GM19452 (cell line): ENCODE measurements around the gene ME3.

Source experiments
- ATAC-seq: cut with Tn5 transposase; IDR thresholded peaks from one replicate; pipeline ENCODE4 v1.9.1; 2021; ENCODE audit not compliant: unreplicated experiment

ME3 gene

DNA sequence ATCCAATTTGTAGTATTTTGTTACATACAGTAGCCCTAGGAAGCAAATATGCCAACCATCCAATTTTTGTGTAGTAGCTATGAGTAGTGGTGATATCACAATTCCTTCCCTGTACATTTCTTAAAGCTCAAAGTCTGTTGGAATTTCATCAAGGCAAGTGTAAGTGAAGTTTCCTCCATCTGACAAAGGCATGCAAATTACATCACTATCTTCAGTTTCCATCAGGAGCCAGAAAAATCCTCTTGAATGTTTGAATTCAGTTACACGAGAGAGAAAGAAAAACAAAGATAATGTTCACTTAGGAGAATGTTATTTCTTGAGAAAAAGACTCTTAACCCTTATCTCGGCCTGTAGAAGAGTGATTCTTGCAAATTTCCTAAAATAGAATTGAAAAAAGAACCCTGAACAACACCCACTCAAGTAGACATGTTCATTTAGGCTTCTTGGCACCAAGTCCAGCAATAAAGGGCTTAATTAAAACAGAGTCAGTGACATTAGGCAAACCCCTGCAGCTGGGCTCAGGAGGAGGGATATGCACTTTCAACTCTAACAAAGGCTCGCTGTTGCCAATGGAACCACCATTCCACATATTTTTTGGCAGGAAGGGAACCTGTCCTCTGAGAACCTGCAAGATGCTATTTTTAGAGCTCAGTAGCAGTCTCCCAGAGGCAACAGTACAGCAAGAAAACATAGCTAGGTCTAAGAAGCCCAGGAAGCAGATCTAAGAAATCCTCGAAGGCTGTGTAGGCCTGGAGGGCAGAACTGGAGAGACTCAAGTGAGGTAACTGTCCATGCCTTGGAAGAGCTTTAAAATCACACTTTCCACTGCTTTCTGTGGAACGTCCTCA lies 153.1 kb downstream of the ME3 start:
- ATAC-seq = no peak

DNA sequence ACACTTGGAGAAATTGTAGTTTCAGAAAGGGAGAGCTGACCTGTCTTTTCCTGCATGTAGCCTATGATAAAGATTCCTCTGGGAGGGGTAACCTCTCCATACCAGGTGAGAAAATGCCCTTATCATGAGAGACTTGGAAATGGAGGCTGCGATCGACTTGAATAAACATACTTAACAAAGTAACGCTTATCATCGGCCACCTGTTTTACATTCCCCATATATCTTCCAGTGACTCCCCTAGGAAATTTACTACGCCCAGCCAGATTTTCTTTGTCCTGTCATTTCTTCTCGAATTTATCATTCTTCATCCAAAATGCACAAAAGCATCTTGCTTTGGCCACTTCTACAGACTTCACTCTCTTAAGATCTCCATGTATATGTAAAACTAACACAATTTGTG lies 154.2 kb downstream of the ME3 start:
- no peak for ATAC-seq

DNA sequence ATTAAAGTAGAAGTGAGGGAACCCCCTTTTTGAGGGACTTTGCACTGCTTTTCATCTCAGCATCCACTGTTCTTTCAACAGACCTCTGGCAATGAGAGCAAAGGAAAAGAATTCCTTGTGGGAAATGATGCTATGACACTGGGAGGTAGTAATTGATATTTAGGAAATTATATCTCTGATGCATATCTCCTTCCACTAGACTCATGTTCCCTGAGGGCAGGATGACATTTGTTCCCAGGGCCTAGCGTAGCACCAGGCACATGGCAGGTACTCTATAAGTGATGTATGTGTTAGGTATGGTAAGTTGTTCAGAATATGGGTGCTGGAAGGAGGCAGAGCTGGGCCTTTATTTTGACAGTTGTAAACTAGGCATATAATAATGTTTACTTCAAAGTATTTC lies 154.9 kb downstream of the ME3 start:
- no peak for ATAC-seq

DNA sequence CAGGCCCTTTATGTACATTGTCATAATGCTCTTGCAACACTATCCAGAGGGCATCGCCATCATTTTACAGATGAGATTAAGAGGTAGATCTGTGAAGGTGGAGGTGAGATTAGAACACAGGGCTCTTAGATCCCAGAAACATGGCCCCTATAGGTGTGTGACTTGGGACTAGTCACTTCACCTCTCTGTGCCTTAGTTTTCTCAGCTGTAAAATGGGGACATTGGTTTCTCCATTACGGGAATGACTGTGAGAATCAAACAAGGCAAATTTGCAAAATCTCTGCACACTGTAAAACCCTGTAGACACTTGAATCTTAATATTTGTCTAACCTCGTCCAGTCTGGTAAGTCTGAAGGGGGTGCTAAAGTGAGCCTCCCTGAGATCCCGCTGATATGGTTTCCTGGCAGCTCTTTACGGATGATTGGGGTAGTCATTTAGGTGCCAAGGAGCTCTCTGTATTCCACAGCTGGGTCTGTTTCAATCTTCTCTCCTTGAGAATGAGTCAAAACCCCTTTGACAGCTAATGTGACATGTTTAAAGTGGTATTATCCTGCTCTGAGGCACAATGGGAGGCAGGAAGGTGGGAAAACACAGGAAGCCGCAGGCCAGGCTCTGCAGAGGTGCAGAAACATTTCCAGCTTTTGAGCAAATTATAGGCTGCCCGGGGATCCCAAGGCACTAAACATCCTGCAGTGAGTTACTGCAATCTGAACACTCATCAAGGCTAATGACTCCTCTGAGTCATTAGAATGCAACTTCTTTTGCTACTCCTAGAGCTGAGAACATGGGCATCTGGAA lies 156.9 kb downstream of the ME3 start:
- no peak for ATAC-seq

DNA sequence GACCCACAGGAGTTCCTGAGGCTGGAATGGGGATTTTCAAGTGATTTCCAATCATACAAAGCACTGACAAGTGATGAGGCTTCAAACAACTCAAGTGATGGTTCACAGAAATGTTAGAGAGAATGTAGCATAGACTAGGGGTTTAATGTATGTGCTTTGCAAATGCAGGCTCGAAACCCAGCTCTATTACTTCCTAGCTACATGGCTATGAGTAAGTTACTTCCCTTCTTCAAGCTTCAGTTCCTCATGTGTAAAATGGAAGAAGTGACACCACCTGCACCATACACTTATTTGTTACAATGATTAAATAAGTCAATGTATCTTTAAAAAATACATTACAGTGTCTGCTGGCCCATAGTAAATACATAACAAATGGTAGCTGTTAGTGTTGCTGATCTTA lies 158.0 kb downstream of the ME3 start:
- peak; percentile 51 for ATAC-seq

DNA sequence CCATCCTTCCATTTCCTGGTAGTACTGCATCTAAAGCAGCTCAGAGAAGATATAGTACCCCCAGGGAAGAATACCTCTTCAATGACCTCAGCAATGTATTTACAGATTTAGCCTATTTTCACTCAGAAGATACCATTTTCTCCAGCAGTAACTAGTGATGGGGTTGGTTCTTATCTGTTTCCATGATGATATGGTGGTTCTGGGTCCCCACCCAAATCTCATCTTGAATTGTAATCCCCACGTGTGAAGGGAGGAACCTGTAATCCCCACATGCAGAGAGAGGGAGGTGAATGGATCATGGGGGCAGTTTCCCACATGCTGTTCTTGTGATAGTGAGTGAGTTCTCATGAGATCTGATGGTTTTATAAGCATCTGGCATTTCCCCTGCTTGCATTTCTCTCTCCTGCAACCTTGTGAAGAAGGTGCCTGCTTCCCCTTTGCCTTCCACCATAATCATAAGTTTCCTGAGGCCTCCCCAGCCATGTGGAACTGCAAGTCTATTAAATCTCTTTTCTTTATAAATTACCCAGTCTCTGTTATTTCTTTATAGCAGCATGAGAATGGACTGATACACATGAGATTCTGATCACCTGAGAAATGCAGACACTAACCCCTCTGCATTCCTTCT lies 158.6 kb downstream of the ME3 start:
- ATAC-seq = no peak

- ATAC-seq = no peak
Observed at GRCh38 chr11:86513138-86513537, 159.3 kb downstream of the ME3 start.

GRCh38 chr11:86511086-86511551 lies 161.3 kb downstream of the ME3 start:
- ATAC-seq = peak; percentile 74

GRCh38 chr11:86510674-86511073 lies 161.7 kb downstream of the ME3 start:
- no peak for ATAC-seq

- no peak for ATAC-seq
Observed at GRCh38 chr11:86510097-86510496, 162.3 kb downstream of the ME3 start.

DNA sequence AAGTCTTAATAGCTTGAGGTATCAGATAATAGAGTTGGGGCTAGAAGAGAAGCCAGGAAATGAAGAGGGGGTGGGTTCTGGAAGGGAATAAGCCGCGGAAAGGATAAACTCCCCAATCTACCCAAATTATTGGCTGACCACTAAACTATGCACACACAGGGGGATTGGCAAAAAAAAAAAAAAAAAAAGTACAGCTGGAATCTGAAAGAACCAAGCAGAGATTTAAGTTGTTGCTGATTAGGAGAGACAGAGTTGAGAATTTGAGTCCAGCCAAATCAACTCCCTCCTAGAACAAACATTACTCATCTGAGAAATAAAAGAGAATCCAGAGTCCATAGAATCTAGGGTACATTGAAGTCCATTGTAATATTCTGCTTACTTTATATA lies 162.8 kb downstream of the ME3 start:
- ATAC-seq = no peak

GRCh38 chr11:86508604-86509587 lies 163.5 kb downstream of the ME3 start:
- no peak for ATAC-seq

DNA sequence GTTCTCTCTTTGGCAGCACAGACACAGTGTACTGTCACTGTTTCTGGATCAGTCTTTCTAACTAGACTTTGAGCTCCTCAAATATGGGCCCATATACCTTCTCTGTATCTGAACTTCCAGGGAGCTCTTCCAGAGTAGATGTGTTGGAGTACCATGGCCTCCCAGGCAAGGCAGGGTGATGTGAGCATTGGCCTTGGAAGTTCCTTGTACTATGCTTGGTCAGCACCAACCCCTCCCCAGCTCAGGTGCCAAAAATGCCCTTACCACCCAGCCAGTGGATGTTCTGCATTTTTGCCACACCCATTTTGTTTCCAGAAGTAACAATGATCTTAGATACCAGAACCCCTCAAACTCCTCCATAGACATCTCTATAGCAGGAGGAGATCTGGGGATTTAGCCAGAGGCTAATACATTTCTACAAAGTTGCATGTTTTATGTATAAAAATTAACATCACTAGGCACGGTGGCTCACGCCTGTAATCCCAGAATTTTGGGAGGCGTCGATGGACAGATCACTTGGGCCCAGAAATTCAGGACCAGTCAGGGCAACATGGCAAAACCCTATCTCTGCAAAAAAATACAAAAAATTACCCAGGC lies 165.1 kb downstream of the ME3 start:
- ATAC-seq = no peak

- no peak for ATAC-seq
Observed at GRCh38 chr11:86506235-86506634, 166.2 kb downstream of the ME3 start.

DNA sequence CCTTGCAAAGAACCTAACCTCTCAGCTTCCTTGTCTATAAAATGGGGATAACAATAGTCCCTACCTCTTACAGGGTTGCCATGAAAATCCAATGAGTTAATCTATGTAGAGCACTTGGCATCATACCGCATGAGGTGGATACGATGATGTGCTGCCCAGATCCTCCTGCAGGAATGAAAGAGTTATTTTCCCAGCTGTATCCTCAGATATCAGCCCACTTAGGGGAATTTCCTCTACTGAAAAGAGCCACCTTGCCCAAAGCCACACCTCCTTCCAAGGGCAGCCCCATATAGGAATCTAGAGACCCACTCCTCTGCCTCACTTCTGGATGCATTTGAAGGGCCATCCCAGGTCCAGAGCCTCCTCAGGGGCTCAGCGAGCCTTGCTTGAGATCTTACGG lies 169.3 kb downstream of the ME3 start:
- ATAC-seq = no peak

DNA sequence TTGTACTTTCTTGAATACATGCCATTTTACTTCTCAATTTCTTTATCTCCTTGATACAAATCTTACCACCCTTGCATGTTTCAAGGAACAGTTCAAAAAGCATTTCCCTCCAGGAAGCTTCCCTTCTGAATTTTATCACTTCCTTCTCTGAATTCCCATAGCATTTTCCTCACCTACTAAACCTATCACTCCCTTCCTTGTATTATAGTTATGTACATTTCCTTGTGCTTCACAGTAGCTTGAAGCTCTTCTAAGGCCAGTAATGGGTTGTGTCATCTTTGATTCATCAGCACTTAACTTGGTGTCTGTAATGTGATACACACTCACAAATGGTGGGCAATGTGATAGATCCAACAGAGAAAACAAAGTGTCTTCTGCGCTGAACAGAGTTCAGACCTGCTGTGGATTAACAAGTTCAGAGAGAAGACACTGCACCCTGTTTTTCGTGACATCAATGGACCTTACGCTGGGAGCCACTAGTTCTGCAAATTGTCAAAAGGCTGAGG lies 170.2 kb downstream of the ME3 start:
- no peak for ATAC-seq

DNA sequence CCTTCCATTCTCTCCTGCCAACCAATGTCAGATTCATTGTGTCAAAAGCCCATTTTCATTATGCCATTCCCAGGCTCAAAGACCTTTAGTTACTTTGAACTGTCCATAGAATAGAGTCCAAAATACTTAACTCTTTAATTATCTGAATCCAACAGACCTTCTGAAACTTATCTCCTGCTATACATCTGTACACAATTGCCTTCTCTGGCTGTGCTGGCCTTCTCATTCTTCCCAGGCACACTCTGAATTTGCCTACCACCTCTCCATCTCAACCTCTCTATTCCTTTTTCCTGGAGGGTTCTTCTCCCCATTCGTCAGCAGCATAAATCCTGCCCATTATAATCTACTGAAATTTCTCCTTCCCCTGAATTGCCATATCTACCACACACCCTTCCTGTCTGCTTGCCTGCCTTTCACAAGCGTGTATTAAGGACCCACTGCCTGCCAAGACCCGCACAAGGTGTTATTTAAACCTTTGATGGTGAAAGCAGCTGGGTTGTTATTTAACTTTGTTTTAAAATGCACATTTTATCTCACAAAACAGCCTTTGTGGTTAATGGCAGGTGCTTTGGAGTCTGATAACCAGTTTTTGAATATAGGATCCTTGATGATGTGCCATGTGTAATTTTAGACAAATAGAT lies 171.8 kb downstream of the ME3 start:
- ATAC-seq = no peak

DNA sequence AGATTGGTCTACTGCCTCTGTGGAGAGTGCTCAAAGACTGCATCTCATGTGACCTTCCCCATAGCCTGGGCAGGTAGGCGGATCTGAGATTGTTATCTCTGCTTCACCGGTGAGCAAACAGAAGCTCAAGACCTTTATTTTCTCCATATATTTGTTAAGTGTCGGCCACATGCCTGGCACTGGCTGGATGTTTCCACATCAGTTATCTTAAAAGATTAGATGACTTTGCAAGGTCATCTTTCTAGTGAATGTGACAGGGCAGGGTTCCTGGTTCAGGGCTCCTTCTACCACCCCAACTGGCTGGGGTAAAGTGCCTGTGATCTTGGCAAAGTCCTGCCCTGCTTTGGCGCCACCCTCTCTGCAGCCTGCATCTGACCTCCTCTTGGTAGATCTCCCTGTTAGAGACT lies 172.7 kb downstream of the ME3 start:
- no peak for ATAC-seq

GRCh38 chr11:86497836-86498235 lies 174.6 kb downstream of the ME3 start:
- no peak for ATAC-seq
